ENCODE results near the gene CIC. TPM values are rescaled to one million over a fixed set of nuclear protein-coding genes. Genes with fewer than 3 reads are reported as not detected.

The CIC gene
- total RNA-seq, 1 experiment from 2014 or later: 54.0 TPM

GRCh38 chr19:42225718-42226292, 43.2 kb upstream of the CIC start:
- no peak overlapping the region for H3K4me2 ChIP-seq (ENCODE audit: insufficient read depth, insufficient read length, low read length)
- no peak overlapping the region for H2BK12ac ChIP-seq (ENCODE audit: insufficient read length, low read depth, low read length)
- Mint-ChIP-seq H3K27me3 (ENCODE audit: low read depth) (no peaks in the 10 kb centered on the region), H3K27ac (no peak overlapping the region), H3K4me3 (no peak overlapping the region; a peak in 1 of 5 replicates), H3K9me3 (no peaks in the 10 kb centered on the region), H3K4me1 (peaks cover 3 to 8% of the 10 kb centered on the region in 2 experiments), H3K36me3 (ENCODE audit: insufficient read depth in 1 of 3, low read depth in 3 of 3) (peaks cover 34 to 72% (median 63%) of the 10 kb centered on the region in 3 experiments; a peak in 6 of 7 replicates)
- no peaks in the 10 kb centered on the region for H4K20me1 ChIP-seq (ENCODE audit: control insufficient read depth, insufficient read depth, insufficient read length)
- H3K27me3 ChIP-seq (ENCODE audit: insufficient read depth, low read length): no peaks in the 10 kb centered on the region
- H3K79me1 ChIP-seq (ENCODE audit: insufficient read depth, low read depth, low read length, poor library complexity, severe bottlenecking): no peaks in the 10 kb centered on the region
- no peak overlapping the region for H3K27ac ChIP-seq (ENCODE audit: insufficient read length, low read depth, low read length)
- H4K5ac ChIP-seq (ENCODE audit: insufficient read length, low read depth, low read length): no peak overlapping the region
- no peak overlapping the region for H2BK120ac ChIP-seq (ENCODE audit: low read depth, low read length, poor library complexity, severe bottlenecking)
- DNase-seq: no peak
- H4K8ac ChIP-seq (replicated peaks; ENCODE audit: insufficient read length, low read depth, low read length): no peak overlapping the region
- no peak overlapping the region for H2AK5ac ChIP-seq (ENCODE audit: insufficient read length, low read length)
- peaks cover under 1% of the 10 kb centered on the region for H3K23me2 ChIP-seq (ENCODE audit: insufficient read length, low read depth, low read length, poor library complexity, severe bottlenecking)
- no peaks in the 10 kb centered on the region for H3K4me1 ChIP-seq (ENCODE audit: insufficient read depth, low read length)
- TF ChIP-seq CTCF (conservative IDR thresholded peaks at IDR 0.05): no peak
- no peak overlapping the region for H2BK5ac ChIP-seq (ENCODE audit: insufficient read length, low read length)
- H4K91ac ChIP-seq (ENCODE audit: insufficient read length, low read depth, low read length): no peak overlapping the region
- no peak overlapping the region for H3K23ac ChIP-seq (ENCODE audit: insufficient read length, low read depth, low read length)
- H3K14ac ChIP-seq (ENCODE audit: insufficient read depth, low read length): no peak overlapping the region
- no peak overlapping the region for H3K18ac ChIP-seq (ENCODE audit: insufficient read length, low read depth, low read length)
- H3K79me2 ChIP-seq (ENCODE audit: insufficient read depth, low read length): peaks cover 2% of the 10 kb centered on the region
- H2AFZ ChIP-seq (ENCODE audit: low read length): no peak overlapping the region
- no peaks in the 10 kb centered on the region for H3K9me3 ChIP-seq (ENCODE audit: control insufficient read depth, low read depth, low read length)
- no CpG with 5 or more reads among the region's 33 CpGs for WGBS (ENCODE audit: extremely low coverage, insufficient read length, low lambda C conversion rate)
- no peak overlapping the region for H3K4ac ChIP-seq (ENCODE audit: low read depth, low read length)
- H3K9ac ChIP-seq (ENCODE audit: extremely low read depth, insufficient read length, low read length): no peak overlapping the region
- no peak overlapping the region for H3K56ac ChIP-seq (ENCODE audit: insufficient read length, low read depth, low read length)
- no peak overlapping the region for H3T11ph ChIP-seq (ENCODE audit: low read length)
- H2BK15ac ChIP-seq (ENCODE audit: low read depth, low read length): no peak overlapping the region
- no peak overlapping the region for H2BK20ac ChIP-seq (ENCODE audit: low read depth, low read length, poor library complexity, severe bottlenecking)
